ENCODE results near the gene CEP63.

The CEP63 gene

DNA sequence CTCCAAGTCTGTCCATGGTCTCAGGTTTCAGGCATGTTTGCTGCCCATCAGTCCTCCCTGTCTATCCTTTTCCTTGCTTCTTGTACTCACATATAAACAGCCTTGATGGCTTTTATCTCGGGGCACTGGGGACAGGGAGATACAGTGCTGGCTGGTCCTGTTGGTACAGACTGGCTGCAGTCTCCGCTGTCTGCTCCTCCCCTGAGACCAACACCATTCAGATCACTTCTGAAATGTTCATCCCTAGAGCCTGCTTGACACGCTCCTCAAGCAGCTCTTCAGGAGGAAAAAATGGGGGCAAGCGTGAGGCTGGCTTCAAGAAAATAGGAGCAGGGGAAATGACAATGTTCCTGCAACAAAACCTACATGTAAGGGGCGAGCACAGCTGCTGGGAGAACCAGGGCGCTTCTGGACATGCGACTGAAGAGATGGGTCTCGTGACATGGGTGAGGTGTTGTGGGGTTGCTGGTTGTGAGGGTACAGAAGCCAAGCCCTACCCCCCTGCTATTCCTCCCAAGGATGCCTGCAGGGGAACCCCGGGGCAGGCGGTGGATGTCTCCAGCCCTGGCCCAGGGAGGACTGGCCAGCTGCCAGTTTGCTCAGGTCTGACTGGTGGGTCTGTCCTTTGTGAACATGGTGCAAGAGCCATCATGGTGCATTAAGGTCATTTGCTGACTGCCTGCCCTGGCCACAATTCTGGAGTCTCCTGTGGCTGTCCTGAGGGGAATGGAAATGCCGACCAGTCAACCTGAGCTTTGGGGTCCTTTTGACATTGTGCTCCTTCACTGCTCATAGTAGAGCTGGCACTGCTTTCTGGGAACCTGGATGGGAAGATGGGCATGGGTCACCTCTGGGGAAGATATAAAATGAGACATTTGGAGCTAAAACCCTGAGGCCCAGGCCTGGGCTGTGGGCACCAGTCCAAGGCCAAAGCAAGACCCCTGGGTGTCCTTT, 124.9 kb downstream of the CEP63 start:
- DNase-seq: no peak

DNA sequence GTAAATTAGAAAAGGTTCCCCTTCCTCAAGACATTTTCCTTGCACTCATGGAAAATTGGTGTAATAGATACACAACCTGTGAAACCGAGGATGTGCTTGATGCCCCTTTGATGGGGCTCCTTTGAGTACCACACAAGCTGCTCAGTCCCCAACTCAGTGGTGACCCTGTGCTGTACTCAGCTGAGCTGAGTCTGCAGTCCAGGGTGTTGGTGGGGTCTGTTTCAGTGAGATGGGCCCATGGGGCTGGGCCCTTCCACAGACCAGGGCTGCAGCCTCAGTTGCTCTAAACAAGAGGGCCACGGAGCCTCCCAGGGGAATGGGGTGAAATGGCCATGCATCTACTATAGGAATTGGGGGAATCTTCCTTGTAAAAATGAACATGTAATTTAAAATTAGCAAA, 125.7 kb downstream of the CEP63 start:
- DNase-seq: no peak

DNA sequence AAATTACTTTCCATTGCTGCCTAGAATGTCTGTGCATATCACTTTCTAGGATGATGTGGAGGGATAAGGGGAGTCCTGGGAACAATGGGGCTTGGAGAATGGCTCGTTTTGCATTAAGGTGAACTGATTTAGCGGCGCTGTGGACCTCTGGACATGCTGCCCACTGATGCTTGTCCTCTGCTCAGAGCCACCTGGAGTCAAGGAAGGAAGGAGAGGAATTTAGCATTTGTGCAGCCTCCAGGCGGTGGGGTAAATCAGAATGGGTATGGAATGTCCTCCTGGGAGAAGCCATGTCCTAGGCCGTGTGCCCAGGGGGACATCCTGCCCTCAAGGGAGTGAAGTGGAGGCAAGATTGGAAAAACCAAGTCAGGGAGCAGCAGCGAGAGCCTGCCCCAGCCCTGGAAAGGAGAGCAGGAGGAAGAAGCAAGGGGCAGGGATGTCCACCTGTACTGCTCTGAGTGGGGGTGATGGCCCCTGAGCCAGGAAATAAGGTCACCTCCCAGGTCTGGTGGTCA, 127.2 kb downstream of the CEP63 start:
- no peak for DNase-seq

DNA sequence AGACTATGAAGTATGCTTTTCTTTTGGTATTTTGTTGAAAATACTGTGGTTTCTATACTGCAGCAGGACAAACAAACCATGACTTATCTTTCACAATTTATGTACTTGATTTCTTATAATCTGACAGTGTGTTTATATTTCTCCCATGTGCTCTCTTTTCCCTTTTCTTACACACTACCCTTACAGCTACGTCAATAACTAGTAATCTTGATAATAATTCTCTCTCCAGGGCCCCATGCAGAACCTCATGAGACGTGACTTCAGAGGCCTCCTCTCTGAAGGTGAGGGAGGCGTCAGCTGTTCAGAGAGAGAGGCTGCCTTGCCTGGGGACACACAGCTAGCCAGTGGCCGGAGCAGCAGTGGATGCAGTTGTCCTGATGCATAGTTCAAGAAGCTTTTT, 129.1 kb downstream of the CEP63 start:
- no peak for DNase-seq

DNA sequence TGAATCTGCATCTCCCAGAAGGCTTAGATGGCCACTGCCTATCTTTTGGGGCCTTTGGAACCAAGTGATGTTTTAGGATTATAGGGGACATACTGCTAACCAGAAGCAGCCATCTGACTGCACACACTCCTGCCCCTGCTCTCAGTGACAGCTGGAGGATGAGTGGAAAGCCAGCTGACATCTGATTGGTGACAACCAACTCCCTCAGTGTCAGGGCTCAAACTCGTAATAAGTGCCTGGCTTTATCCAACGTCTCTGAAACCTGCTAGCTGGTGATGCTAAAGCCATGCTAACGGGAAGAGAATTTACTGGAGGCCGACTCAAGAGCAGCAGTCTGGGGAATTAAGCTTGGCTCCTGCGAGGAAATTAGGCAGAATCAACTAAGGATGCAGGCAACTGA, 129.9 kb downstream of the CEP63 start:
- DNase-seq: no peak

DNA sequence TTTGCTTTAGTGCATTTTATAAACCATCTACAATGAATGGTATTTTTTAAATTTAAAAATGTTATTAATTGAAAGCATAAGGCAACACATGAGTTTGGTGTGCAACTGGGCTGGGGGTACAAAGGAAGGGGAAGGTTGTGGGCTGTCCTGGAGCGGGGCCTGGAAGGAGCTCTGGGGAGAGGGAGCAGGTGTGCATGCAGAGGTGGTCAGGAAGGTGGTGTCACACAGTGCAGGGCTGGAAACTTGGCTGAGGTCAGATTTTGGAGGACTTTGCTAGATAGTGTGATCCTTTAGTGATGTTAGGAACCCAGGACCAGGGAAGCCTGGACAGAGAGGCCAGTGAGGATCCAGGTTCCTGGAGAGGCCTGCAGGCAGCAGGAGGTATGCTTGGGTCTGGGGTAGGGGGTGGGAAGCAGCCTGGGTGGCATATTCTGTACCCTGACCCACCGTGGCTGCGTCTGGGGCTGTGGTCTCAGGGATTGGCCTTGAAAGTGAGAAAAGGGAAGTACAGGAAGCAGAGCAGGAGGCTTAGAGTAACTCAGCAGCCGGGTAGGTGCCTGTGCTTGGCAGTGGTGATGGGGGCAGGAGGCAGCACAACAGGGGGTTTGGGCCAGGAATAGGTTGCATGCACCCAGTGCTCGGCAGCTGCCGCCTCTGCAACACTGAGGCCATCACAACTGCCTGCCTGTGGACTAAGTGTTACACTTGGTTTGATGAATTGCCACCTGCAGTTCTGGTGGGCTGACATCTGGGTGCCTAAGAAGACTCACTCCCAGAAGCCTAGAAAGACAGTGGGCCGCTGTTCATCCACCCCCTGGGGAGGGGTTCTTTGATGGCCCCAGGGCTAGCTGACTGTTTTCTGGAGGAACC, 132.0 kb downstream of the CEP63 start:
- no peak for DNase-seq

DNA sequence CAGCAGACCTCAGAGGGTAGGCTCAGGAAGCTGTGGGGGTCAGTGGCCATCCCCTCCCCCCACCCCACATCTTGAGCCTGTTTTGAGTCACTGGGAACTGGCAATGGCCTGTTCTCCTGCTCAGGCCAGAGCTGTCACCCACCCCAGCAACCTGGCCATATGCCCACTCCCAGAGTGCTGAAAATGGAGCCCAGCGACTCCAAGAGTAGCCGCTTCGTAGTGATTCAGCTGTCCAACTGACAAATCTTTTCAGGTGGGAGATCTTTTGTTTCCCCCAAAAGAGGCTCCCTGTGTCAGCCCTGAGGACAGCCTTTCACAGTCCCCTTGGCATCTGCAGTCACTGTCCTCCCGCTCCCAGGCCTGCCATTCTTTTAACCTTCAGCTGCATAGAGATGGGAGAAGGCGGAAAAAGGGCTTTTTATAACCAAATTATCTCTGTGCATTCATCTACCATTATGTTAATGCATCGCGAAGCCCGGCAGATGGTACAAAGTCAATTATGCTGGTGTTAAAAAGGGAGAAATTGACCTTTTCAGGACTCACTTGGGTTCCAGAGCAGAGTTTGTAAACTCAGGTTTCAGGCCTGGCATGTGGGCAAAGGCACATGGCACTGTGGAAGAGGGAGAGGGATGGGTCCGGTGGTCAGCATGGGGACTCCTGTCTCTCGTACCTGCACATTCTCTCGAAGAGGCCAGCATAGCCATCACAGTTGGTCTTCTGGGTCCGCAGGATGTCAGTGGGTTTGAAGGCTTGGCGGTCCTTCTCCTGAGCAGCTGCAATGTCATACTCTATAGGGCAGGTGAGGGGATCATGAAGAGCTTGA, 132.8 kb downstream of the CEP63 start:
- DNase-seq: no peak

DNA sequence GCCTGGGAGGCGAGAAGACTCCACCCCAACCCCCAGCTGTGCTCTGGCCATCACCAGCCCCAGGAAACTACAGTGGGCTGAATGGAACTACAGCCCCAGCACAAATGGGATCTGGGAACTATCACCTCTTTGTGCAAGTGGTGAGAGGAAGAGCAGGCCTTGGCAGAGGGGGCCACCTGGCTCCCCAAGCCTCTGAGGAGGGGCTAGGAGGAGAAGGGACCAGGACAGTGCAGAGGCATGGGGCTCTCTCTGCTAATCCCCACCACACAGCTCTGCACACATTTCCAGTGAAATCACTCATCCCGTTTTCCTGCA, 133.4 kb downstream of the CEP63 start:
- no peak for DNase-seq

DNA sequence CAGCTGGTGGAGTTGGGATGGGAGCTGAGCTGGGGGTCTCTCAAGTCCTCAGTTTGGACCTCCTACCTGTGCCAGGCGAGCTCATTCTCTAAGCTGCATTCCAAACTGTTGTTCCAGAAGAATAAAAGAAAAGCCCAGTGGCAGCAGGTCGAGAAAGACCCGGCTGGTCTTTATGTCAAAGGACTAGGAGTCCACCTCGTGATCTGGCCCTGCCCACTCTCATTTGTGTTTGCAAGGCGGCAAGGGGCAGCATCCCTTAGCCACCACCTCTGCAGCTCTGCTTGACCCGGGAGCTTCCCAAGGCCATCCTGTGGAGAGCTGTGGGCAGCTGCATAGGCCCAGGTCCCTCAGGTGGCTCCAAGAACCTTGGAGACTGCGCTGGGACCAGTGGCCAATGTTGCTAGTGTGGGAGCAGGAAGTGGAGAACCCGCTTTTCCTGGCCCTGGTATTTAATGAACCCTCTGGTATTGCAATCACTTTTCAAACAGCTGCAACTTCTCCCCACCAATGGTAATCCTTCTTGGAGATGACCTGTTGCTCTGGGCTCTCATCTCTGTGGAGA, 134.1 kb downstream of the CEP63 start:
- no peak for DNase-seq

DNA sequence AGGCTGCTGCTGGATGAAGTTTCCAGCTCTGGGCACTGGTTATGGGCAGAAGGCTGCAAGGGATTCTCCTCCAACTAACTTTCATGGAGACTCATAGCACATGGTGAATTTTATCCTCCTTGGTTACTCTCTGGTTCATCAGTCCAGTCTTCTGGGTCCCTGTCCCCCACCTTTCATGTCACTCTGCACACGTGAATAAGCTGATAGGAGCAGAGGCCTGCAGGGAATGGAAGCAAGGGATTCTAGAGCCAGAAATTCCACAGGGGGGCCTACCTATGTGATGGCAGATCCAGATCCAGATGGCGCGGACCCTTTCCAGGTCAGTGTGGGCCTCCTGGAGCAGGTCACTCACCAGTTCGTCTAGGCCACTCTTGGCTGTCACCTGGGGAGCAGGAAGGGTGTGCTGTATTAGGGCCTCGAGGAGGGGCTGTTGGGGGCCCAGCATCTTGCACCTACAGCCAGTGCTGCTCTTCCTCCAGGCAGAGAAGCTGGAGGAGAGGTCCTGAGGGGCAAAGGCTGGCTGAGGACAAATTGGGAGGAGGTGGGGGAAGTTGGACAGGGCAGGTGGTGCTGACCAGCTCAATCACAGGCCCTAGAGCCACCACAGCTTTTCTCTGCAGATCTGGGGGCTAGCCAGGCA, 134.7 kb downstream of the CEP63 start:
- DNase-seq: no peak

DNA sequence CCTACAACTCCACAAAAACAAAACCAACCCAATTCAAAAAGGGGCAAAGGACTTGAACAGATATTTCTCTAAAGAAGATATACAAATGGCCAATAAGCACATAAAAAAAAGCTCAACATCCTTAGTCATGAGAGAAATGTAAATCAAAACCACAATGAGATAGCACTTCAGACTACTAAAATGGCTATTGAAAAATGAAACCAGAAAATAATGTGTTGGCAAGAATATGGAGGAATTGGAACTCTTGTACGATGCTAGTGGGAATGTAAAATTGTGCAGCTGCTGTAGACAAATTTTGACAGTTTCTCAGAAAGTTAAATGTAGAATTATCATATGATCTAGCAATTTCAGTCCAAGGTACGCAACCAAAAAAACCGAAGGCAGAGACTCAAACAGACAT, 136.0 kb downstream of the CEP63 start:
- no peak for DNase-seq

DNA sequence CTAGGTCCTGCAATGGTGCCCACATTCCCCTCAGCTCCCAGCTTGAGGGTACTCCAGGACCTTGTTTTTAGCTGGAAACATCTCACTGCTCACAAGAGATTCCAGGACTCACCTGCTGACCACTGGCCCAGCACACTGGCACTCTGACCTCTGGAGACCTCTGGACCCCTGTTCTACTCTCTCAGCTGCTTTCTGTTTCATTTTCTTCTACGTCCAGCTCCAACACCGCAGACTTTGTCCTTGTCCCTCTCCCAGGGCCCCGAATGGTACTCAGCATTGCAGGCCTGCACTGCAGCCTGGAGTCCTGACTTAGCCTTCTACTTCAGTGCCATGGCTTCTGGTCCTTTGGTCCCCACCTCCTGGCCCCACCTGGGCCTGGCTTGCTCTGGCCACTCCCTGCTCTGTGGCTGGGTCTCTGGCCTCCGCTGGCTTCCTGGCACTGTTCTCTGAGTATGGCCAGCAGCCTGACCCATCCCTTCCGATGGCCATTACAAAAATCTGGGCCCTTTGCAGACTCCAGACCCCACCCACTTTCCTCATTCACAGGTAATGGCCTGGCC, 137.0 kb downstream of the CEP63 start:
- DNase-seq: no peak

DNA sequence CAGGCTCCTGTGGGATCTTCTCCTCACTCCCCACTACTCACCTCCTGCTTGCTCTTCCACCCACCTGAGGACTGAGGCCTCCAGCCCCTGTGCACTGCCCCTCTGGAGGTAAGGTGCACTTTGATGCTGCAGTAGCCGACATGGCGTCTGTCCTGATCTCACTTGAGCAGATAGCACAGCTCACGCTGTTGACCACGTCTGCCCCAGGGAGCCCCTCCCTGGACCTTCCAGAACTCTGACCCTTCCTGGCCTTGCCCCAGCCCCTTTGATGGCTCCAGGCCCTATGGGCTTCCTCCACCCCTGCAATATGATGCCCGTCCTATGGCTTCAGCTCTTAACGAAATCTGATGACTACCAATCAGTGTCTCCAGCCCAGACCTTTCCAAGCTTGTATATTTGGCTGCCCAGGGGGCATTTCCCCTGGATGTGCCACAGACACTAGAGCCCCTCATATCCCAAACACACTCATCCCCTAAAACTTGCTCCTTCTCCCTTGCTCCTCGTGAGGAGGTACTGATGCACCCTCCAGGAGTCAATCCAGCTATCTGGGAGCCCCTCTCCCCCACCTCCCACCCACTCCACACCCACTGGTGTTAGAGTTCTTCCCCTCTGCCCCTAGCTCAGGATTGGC, 137.9 kb downstream of the CEP63 start:
- no peak for DNase-seq

Data from CD4-positive, alpha-beta T cell treated with Interleukin-15 for 1 hour (primary cell).